HEK293 (cell line): Measurements from ENCODE around the gene PLP2.
"Not testable (repeated sequence)": the region's sequence is repeated elsewhere in the genome, so short reads cannot be mapped to it uniquely, and the experiment has no call there.

Source experiments
- ZBTB8A ChIP-seq: fragments of 450-650 bp; formaldehyde crosslinking; IDR thresholded peaks from 2 replicates; pipeline ENCODE4 v1.5.1; 2016; ENCODE audit warnings: missing biosample characterization, missing genetic modification characterization
- ZNF175 ChIP-seq: fragments of 450-650 bp; formaldehyde crosslinking; IDR thresholded peaks from 2 replicates; pipeline ENCODE4 v1.5.1; 2016; ENCODE audit warnings: missing biosample characterization, missing genetic modification characterization
- ZNF19 ChIP-seq: fragments of 450-650 bp; formaldehyde crosslinking; IDR thresholded peaks from 2 replicates; pipeline ENCODE4; 2016; ENCODE audit warnings: missing biosample characterization, missing genetic modification characterization, low read depth
- TF ChIP-seq, protein P1 (sequence below): fragments of 450-650 bp; formaldehyde crosslinking; IDR thresholded peaks from 2 replicates; pipeline ENCODE4 v1.5.1; 2016; ENCODE audit warnings: missing biosample characterization, missing genetic modification characterization

DNA sequence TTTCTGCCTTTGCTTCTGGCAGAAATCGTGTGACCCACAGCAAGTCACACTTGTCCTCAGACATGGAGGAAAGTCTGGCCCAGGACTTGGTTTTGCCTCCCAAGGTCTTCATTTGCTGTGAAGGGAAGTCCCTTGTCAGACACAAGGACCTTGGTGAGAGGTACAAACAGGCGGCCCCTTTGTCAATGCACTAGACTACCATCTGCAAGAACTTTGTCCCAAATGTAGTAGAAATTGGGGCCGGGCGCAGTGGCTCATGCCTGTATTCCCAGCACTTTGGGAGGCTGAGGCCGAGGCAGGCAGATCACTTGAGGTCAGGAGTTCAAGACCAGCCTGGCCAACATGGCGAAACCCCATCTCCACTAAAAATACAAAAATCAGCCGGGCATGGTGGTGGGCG is 1.8 kb downstream of the PLP2 start:
- TF ChIP-seq, protein P1, sequence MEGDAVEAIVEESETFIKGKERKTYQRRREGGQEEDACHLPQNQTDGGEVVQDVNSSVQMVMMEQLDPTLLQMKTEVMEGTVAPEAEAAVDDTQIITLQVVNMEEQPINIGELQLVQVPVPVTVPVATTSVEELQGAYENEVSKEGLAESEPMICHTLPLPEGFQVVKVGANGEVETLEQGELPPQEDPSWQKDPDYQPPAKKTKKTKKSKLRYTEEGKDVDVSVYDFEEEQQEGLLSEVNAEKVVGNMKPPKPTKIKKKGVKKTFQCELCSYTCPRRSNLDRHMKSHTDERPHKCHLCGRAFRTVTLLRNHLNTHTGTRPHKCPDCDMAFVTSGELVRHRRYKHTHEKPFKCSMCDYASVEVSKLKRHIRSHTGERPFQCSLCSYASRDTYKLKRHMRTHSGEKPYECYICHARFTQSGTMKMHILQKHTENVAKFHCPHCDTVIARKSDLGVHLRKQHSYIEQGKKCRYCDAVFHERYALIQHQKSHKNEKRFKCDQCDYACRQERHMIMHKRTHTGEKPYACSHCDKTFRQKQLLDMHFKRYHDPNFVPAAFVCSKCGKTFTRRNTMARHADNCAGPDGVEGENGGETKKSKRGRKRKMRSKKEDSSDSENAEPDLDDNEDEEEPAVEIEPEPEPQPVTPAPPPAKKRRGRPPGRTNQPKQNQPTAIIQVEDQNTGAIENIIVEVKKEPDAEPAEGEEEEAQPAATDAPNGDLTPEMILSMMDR (tag by site-specific recombination) = not testable (repeated sequence)
- TF ChIP-seq ZNF19, ZNF175, ZBTB8A (tag by site-specific recombination): not testable (repeated sequence)
